ENCODE measurements around the gene DHRS1.

DNA sequence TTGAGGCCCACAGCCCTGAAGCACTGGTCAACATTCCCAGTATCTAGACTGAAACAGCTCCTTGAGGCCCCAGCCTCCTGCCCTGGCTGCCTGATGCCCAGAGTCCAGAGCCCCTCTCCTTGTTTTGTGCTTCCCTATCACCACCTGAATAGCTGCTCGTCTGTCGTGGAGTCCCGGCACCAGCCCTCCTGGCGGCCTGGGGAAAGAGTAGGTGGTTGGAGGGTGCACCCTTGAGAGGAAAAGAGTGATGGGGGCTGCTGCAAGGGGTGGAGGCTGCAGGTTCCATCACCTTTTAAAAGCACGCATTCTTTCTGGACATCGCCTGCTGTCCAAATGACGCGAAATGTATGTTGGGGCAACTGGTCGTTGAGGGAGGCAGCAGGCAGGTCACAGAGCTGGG is 31.4 kb downstream of the DHRS1 start:
- TF ChIP-seq, protein P1, sequence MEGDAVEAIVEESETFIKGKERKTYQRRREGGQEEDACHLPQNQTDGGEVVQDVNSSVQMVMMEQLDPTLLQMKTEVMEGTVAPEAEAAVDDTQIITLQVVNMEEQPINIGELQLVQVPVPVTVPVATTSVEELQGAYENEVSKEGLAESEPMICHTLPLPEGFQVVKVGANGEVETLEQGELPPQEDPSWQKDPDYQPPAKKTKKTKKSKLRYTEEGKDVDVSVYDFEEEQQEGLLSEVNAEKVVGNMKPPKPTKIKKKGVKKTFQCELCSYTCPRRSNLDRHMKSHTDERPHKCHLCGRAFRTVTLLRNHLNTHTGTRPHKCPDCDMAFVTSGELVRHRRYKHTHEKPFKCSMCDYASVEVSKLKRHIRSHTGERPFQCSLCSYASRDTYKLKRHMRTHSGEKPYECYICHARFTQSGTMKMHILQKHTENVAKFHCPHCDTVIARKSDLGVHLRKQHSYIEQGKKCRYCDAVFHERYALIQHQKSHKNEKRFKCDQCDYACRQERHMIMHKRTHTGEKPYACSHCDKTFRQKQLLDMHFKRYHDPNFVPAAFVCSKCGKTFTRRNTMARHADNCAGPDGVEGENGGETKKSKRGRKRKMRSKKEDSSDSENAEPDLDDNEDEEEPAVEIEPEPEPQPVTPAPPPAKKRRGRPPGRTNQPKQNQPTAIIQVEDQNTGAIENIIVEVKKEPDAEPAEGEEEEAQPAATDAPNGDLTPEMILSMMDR (conservative IDR thresholded peaks at IDR 0.05; ENCODE audit: low read depth in 2 of 2): no peak
- TF ChIP-seq STAT1 (IDR thresholded peaks at IDR 0.05; ENCODE audit: unreplicated experiment): no peak
- no peak for TF ChIP-seq POLR2AphosphoS5 (IDR thresholded peaks at IDR 0.05; ENCODE audit: low read depth)

All from GM23338 (cell line).